HCEC 1CT (cell line): ENCODE data around the gene AZU1.

ENCODE experiments used
- DNase-seq: peaks from one replicate; pipeline ENCODE4 v3.0.0-alpha.2; 2017

The AZU1 gene

GRCh38 chr19:797528-798414, 29.9 kb upstream of the AZU1 start:
- peak; percentile 89 for DNase-seq

GRCh38 chr19:798415-799075, 29.1 kb upstream of the AZU1 start:
- no peak for DNase-seq

- peak; percentile 66 for DNase-seq
Observed at GRCh38 chr19:799076-799881, 28.4 kb upstream of the AZU1 start.

GRCh38 chr19:800360-801029, 27.1 kb upstream of the AZU1 start:
- DNase-seq: no peak

GRCh38 chr19:801030-801860, 26.4 kb upstream of the AZU1 start:
- DNase-seq: no peak

GRCh38 chr19:801861-802497, 25.7 kb upstream of the AZU1 start:
- no peak for DNase-seq

GRCh38 chr19:802498-803098, 25.0 kb upstream of the AZU1 start:
- DNase-seq: no peak

- no peak for DNase-seq
Observed at GRCh38 chr19:803099-803561, 24.5 kb upstream of the AZU1 start.

GRCh38 chr19:803686-804418, 23.8 kb upstream of the AZU1 start:
- no peak for DNase-seq

- no peak for DNase-seq
Observed at GRCh38 chr19:804419-805165, 23.0 kb upstream of the AZU1 start.

GRCh38 chr19:805166-805551, 22.5 kb upstream of the AZU1 start:
- DNase-seq: no peak

GRCh38 chr19:805600-806550, 21.8 kb upstream of the AZU1 start:
- DNase-seq: no peak

GRCh38 chr19:806815-807421, 20.7 kb upstream of the AZU1 start:
- no peak for DNase-seq

GRCh38 chr19:807627-808422, 19.8 kb upstream of the AZU1 start:
- no peak for DNase-seq

GRCh38 chr19:808423-808775, 19.2 kb upstream of the AZU1 start:
- no peak for DNase-seq

GRCh38 chr19:810077-810855, 17.4 kb upstream of the AZU1 start:
- no peak for DNase-seq
